ENCODE results near the gene UBIAD1.

The UBIAD1 gene

DNA sequence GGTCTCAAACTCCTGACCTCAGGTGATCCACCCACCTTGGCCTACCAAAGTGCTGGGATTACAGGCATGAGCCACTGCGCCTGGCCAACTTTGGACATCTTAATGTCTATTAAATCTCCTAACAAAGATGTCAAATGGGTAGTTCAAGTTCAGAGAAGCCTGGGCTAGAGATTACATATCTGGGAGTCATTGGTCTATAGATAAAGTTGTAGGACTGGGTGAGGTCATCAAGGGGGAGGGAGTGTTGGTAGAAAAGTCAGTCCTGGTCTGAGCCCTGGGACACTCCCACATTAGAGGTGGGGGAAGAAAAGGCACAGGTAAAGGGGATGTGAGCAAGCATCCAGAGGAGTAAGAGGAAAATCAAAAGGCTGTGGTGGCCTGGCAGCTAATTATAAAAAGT is 6.6 kb downstream of the UBIAD1 start:
- Histone ChIP-seq H3K4me3 (ENCODE audit: insufficient read depth, low read depth, low read length) (no peak overlapping the region), H3K9me3 (ENCODE audit: control insufficient read depth, low read length) (no peaks in the 10 kb centered on the region), H3K36me3 (ENCODE audit: control insufficient read depth, insufficient read depth, low read length) (peaks cover 10% of the 10 kb centered on the region), H3K27me3 (ENCODE audit: control insufficient read depth, insufficient read depth, low read length, poor library complexity, severe bottlenecking) (no peaks in the 10 kb centered on the region), H3K27ac (ENCODE audit: insufficient read depth, low read depth, low read length, poor library complexity, severe bottlenecking) (no peak overlapping the region), H3K4me1 (ENCODE audit: control insufficient read depth, insufficient read depth, low read length) (no peaks in the 10 kb centered on the region)
- 100% methylated on average over 1 of the region's 1 CpG for WGBS, 2 experiments

DNA sequence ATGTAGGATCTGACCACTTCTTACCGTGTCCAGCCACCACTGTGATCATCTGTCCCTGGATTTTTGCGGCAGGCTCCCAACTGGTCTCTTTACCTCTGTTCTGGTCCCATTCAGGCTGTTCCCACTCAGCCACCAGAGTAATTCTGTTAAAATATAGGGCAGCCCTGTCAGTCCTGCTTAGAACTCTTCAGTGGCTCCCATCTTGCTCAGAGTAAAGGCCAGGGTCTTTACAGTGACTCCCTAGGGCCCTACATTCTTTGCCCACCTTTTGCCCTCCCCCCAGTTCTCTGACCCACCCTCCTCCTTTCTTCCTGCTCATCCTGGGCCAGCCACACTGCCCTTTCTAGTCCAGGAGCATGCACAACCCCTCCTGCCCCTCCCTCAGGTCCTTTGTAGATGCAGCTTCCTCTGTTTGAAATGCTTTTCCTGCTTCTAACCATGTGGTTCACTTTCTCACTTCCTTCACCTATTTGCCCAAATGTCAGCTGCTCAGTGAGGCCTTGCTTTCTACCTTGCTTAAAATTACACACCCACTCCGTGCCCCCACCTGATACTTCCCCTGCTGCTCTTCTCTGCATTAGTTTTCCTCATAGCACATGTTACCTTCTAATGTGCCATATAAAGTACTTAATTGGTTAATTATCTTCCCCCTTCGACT is 7.8 kb downstream of the UBIAD1 start:
- Histone ChIP-seq H3K27ac (ENCODE audit: insufficient read depth, low read depth, low read length, poor library complexity, severe bottlenecking) (no peak overlapping the region), H3K27me3 (ENCODE audit: control insufficient read depth, insufficient read depth, low read length, poor library complexity, severe bottlenecking) (no peaks in the 10 kb centered on the region), H3K4me1 (ENCODE audit: control insufficient read depth, insufficient read depth, low read length) (peaks cover 9% of the 10 kb centered on the region), H3K9me3 (ENCODE audit: control insufficient read depth, low read length) (no peaks in the 10 kb centered on the region), H3K36me3 (ENCODE audit: control insufficient read depth, insufficient read depth, low read length) (peaks cover 10% of the 10 kb centered on the region), H3K4me3 (ENCODE audit: insufficient read depth, low read depth, low read length) (no peak overlapping the region)
- 95 to 96% methylated on average over 4 of the region's 4 CpGs for WGBS, 2 experiments

DNA sequence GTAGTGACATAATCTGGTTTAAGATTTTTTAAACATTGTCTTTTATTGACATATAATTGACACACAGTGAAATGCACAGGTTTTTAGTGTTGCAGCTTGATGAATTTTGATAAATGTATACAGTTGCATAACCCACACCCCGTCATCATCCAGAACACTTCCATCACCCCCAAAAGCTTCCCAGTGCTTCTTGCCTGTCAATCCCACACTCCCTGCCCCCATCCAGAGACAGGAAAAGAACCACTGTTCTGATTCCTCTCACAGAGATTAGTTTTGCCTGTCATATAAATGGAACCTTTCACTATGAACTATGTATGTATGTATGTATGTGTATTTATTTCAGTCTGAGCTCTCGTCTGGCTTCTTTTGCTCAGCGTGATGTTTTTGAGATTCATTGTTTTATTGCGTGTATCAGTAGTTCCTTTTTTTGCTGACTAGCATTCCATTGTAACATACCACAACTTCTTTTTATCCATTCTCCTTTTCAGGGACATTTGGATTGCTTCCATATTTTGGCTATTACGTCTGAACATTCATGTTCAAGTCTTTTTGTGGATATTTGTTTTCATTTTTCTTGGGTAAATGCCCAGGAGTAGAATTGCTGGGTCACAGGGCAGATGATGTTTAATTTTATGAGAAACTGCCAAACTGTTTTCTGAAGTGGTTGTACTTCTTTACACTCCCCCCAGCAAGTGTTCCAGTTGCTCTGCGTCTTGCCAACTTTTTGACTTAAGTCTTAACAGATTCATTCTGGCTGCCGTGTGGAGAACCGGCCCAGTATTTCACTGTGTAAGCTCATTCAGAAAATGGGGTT is 8.7 kb downstream of the UBIAD1 start:
- H3K27ac ChIP-seq (ENCODE audit: insufficient read depth, low read depth, low read length, poor library complexity, severe bottlenecking) = no peak overlapping the region
- no peaks in the 10 kb centered on the region for H3K27me3 ChIP-seq (ENCODE audit: control insufficient read depth, insufficient read depth, low read length, poor library complexity, severe bottlenecking)
- peaks cover 10% of the 10 kb centered on the region for H3K4me1 ChIP-seq (ENCODE audit: control insufficient read depth, insufficient read depth, low read length)

DNA sequence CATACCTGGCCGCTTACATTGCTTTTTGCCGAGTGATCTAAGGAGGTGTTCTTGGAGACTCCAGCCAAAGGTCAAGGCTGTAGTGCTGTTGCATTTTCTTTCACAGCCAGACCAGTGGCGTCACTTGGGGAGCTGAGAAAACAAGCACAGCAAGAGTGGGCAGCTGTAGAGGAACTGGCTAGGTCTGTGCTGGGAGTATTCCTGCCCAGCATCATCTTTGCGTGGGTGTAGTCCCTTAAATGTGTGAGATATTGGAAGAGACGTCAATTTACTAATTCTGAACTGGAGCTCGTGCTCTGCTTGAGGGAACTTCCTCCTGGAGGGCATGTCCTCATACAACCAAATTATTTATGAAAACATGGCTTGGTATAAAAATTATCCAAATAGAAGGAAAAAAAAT is 10.2 kb downstream of the UBIAD1 start:
- 93 to 98% methylated on average over 4 to 6 of the region's 6 CpGs for WGBS, 2 experiments

More for the DNA sequence above, 8.7 kb downstream of the UBIAD1 start:
- Histone ChIP-seq H3K9me3 (ENCODE audit: control insufficient read depth, low read length) (no peaks in the 10 kb centered on the region), H3K4me3 (ENCODE audit: insufficient read depth, low read depth, low read length) (no peak overlapping the region), H3K36me3 (ENCODE audit: control insufficient read depth, insufficient read depth, low read length) (peaks cover 10% of the 10 kb centered on the region)
- 93% methylated on average over 8 of the region's 8 CpGs for WGBS, 2 experiments

DNA sequence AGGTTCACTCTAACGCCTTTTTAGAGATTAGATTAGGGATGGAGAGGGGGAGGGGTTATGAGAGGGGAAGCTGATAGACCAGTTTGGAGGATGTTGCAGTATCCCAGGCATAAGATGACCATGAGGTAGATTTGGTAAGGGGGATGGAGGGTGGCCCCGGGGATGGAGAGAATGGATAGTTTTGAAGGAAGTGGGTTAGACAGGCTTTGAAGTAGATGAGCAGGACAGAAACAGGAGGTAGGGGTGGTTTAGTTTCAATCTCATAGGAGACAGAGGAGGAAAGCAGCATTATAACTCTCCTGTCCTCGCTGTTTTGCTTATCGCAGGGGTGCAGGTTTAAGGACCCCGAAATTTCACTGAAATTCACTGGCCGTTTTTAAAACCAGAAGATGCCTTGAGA is 11.8 kb downstream of the UBIAD1 start:
- WGBS, 2 experiments = 91 to 95% methylated on average over 6 of the region's 6 CpGs
- H3K4me3 ChIP-seq (ENCODE audit: insufficient read depth, low read depth, low read length) = no peak overlapping the region

More for the DNA sequence above, 10.2 kb downstream of the UBIAD1 start:
- Histone ChIP-seq H3K27me3 (ENCODE audit: control insufficient read depth, insufficient read depth, low read length, poor library complexity, severe bottlenecking) (no peaks in the 10 kb centered on the region), H3K4me1 (ENCODE audit: control insufficient read depth, insufficient read depth, low read length) (peaks cover 22% of the 10 kb centered on the region), H3K27ac (ENCODE audit: insufficient read depth, low read depth, low read length, poor library complexity, severe bottlenecking) (no peak overlapping the region), H3K9me3 (ENCODE audit: control insufficient read depth, low read length) (no peaks in the 10 kb centered on the region), H3K36me3 (ENCODE audit: control insufficient read depth, insufficient read depth, low read length) (peaks cover 10% of the 10 kb centered on the region), H3K4me3 (ENCODE audit: insufficient read depth, low read depth, low read length) (no peak overlapping the region)

DNA sequence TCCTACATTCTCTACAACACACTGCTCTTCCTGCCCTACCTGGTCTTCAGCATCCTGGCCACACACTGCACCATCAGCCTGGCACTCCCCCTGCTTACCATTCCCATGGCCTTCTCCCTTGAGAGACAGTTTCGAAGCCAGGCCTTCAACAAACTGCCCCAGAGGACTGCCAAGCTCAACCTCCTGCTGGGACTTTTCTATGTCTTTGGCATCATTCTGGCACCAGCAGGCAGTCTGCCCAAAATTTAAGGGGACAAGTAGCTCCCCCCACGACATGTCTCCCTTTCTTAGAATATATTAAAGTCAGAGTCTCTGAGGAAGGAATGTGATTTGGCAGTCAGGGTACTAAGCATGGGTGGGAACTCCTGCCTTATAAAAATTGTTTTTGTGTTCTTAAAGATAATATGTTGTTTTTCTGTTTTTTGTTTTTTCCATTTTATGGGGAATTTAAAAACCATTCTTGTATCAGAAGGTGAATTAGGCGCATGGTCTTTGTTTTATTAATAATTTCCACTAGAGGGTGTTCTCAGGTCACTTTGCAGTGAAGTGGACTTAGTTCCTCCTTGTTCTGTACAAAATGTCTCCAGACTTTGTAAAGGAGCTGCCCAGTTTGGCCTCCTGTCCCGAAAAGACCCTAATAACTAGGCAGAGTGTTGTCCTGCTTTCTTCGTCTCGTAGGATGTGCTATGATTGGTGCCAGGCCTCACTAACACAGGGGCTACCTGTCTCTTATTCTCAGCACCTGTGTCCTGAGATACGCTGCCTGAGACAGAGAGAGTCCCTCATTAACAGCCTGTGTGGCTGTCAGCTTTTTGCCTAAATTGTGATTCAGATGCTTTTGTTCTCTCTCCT is 13.1 kb downstream of the UBIAD1 start:
- WGBS, 2 experiments = 46 to 55% methylated on average over 7 of the region's 7 CpGs
- peaks cover 3% of the 10 kb centered on the region for H3K36me3 ChIP-seq (ENCODE audit: control insufficient read depth, insufficient read depth, low read length)
- no peaks in the 10 kb centered on the region for H3K9me3 ChIP-seq (ENCODE audit: control insufficient read depth, low read length)
- peak overlapping the region; percentile 8 for H3K4me3 ChIP-seq (ENCODE audit: insufficient read depth, low read depth, low read length)
- H3K27ac ChIP-seq (ENCODE audit: insufficient read depth, low read depth, low read length, poor library complexity, severe bottlenecking) = peak overlapping the region; percentile 64
- no peaks in the 10 kb centered on the region for H3K27me3 ChIP-seq (ENCODE audit: control insufficient read depth, insufficient read depth, low read length, poor library complexity, severe bottlenecking)
- peaks cover 28% of the 10 kb centered on the region for H3K4me1 ChIP-seq (ENCODE audit: control insufficient read depth, insufficient read depth, low read length)

More for the DNA sequence above, 11.8 kb downstream of the UBIAD1 start:
- Histone ChIP-seq H3K27ac (ENCODE audit: insufficient read depth, low read depth, low read length, poor library complexity, severe bottlenecking) (no peak overlapping the region), H3K9me3 (ENCODE audit: control insufficient read depth, low read length) (no peaks in the 10 kb centered on the region), H3K4me1 (ENCODE audit: control insufficient read depth, insufficient read depth, low read length) (peaks cover 28% of the 10 kb centered on the region), H3K27me3 (ENCODE audit: control insufficient read depth, insufficient read depth, low read length, poor library complexity, severe bottlenecking) (no peaks in the 10 kb centered on the region), H3K36me3 (ENCODE audit: control insufficient read depth, insufficient read depth, low read length) (peaks cover 6% of the 10 kb centered on the region)

DNA sequence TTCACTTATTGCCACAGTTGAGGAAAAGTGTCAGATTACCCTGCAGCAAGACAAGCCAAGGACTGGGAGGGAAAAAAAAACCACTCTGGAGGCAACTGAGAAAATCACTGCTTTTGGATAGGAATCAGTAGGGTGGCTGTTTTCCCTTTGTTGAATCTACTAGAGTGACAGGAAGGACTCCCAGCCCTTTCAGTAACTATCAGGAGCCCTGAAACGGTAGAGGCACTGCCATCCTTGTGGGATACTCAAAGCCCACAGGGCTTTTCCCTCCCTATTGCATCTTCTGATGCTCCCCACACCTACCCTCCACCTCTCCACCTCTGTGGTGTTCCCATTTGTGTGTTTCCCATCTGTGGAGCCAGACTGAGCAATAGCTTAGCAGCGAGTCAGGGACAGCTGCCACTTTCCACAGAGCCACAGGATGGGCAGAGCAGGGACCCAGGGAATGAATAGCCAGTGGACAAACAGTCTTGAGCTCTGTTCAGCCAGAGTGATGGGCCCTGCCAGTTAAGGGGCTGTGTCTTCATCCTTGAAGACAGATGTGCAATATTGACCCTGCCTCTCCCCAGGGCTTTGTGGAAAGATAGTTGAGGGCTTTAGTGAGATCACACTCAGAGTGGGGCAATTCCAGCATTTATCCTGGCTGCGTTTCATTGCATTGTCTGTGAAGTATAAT is 13.9 kb downstream of the UBIAD1 start:
- WGBS, 2 experiments = 49 to 50% methylated on average over 3 of the region's 3 CpGs
- peaks cover 28% of the 10 kb centered on the region for H3K4me1 ChIP-seq (ENCODE audit: control insufficient read depth, insufficient read depth, low read length)
- no peaks in the 10 kb centered on the region for H3K9me3 ChIP-seq (ENCODE audit: control insufficient read depth, low read length)
- peak overlapping the region; percentile 64 for H3K27ac ChIP-seq (ENCODE audit: insufficient read depth, low read depth, low read length, poor library complexity, severe bottlenecking)
- peak overlapping the region; percentile 8 for H3K4me3 ChIP-seq (ENCODE audit: insufficient read depth, low read depth, low read length)
- no peaks in the 10 kb centered on the region for H3K36me3 ChIP-seq (ENCODE audit: control insufficient read depth, insufficient read depth, low read length)
- H3K27me3 ChIP-seq (ENCODE audit: control insufficient read depth, insufficient read depth, low read length, poor library complexity, severe bottlenecking) = no peaks in the 10 kb centered on the region

DNA sequence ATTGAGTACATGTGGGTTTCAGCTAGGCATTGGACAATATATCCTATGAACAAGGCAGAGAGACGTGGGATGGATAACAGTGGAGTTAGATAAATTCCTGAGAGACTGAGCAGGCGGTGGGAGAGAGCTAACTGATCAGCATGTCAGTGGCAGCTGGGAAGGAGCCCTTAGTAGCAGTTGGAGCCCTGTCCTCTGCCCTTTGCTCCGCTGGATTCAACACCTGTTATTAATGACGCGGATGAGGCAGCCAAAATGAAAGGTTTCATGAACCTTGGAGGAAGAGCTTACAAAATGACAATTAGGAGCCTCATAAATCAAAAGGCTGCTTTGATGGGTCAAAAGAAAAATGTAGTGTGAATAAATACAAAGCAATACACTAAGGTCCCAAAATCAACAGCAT is 16.1 kb downstream of the UBIAD1 start:
- Histone ChIP-seq H3K9me3 (ENCODE audit: control insufficient read depth, low read length) (no peaks in the 10 kb centered on the region), H3K27me3 (ENCODE audit: control insufficient read depth, insufficient read depth, low read length, poor library complexity, severe bottlenecking) (no peaks in the 10 kb centered on the region), H3K4me1 (ENCODE audit: control insufficient read depth, insufficient read depth, low read length) (peaks cover 28% of the 10 kb centered on the region), H3K4me3 (ENCODE audit: insufficient read depth, low read depth, low read length) (no peak overlapping the region), H3K27ac (ENCODE audit: insufficient read depth, low read depth, low read length, poor library complexity, severe bottlenecking) (no peak overlapping the region), H3K36me3 (ENCODE audit: control insufficient read depth, insufficient read depth, low read length) (no peaks in the 10 kb centered on the region)
- WGBS, 2 experiments = 84 to 87% methylated on average over 5 of the region's 5 CpGs

DNA sequence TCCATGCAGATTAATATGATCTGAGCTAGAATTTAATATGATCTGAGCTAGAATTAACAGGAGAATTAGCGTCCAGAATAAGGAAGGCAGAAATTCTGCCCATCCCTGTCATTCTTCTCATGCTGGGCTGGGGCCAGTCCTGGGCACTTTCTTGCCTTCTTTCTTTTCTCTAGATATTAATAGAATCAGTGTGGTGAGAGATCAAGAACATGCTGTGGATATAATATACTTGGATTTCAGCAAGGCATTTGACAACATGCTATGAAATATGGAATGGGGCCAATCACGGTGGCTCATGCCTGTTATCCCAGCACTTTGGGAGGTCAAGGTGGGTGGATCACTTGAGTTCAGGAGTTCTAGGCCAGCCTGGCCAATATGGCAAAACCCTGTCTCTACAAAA is 18.1 kb downstream of the UBIAD1 start:
- Histone ChIP-seq H3K4me1 (ENCODE audit: control insufficient read depth, insufficient read depth, low read length) (peaks cover 17% of the 10 kb centered on the region), H3K36me3 (ENCODE audit: control insufficient read depth, insufficient read depth, low read length) (no peaks in the 10 kb centered on the region), H3K27me3 (ENCODE audit: control insufficient read depth, insufficient read depth, low read length, poor library complexity, severe bottlenecking) (no peaks in the 10 kb centered on the region), H3K4me3 (ENCODE audit: insufficient read depth, low read depth, low read length) (no peak overlapping the region), H3K27ac (ENCODE audit: insufficient read depth, low read depth, low read length, poor library complexity, severe bottlenecking) (no peak overlapping the region), H3K9me3 (ENCODE audit: control insufficient read depth, low read length) (no peaks in the 10 kb centered on the region)
- WGBS, 2 experiments = 94 to 95% methylated on average over 2 of the region's 2 CpGs
